NB4 (cell line): ENCODE measurements around the gene MBD5.

Experiments
- DNase-seq: peaks from one replicate; pipeline ENCODE4 v3.0.0; 2010; ENCODE audit warnings: low read depth
- H3K4me3 ChIP-seq: one replicate; pipeline ENCODE4 v1.5.1; 2011; ENCODE audit warnings: mild to moderate bottlenecking, low read depth, low read length, moderate library complexity
- MYC ChIP-seq: IDR thresholded peaks from 2 replicates; pipeline ENCODE4 v1.6.1; 2011; ENCODE audit warnings: low read depth, low read length
- POLR2A ChIP-seq: IDR thresholded peaks from 2 replicates; pipeline ENCODE4 v1.6.1; 2011; ENCODE audit warnings: mild to moderate bottlenecking; ENCODE audit not compliant: insufficient read length; ENCODE audit errors: extremely low read depth
- TF ChIP-seq, protein P1 (sequence below): IDR thresholded peaks from 2 replicates; pipeline ENCODE4 v1.6.1; 2011; ENCODE audit warnings: low read depth, low read length
- TF ChIP-seq, protein P2 (sequence below): IDR thresholded peaks from one replicate; pipeline ENCODE4 v1.5.1; 2012; ENCODE audit warnings: low read depth, low read length

The MBD5 gene

DNA sequence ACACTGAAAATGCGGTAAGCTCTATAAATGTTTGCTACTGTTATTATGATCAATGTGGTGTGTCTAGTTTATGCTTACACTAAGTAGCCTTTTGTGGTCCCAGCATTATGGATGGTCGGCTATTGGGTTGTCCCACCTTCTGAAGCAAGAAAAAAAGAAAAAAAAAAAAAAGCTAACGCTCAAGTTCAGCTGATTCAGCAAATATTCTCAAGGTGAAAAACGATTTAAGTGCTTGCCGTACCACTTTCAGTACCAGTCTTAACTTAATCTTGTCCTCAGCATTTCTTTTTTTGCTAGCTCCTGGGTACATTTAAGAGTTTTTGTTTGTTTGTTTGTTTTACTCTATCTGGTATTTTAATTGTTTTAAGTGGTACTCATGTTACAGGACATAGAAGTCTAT, 87.5 kb downstream of the MBD5 start:
- DNase-seq: no peak

DNA sequence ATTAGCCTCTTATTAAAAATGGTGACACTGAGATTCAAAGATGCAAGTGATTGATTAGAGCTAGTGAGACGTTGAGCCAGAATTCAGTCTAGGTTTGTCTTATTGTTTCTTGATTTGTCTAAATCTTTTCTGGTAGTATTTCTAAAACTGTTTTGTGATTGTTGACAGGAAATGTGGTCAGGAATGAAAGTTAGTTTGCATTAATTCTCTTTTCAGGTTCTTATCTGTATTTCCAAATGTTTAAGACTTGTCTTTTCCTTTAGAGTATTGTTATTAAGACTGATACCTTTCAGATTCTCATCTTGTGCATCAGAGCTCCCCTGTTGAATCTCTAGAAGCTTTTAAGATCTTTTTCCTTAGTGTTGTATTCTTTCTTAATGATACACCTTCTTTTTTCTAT, 89.3 kb downstream of the MBD5 start:
- H3K4me3 ChIP-seq: no peak overlapping the region
- TF ChIP-seq POLR2A (no peak), MYC (no peak)
- TF ChIP-seq, protein P1, sequence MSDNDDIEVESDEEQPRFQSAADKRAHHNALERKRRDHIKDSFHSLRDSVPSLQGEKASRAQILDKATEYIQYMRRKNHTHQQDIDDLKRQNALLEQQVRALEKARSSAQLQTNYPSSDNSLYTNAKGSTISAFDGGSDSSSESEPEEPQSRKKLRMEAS: no peak
- TF ChIP-seq, protein P2, sequence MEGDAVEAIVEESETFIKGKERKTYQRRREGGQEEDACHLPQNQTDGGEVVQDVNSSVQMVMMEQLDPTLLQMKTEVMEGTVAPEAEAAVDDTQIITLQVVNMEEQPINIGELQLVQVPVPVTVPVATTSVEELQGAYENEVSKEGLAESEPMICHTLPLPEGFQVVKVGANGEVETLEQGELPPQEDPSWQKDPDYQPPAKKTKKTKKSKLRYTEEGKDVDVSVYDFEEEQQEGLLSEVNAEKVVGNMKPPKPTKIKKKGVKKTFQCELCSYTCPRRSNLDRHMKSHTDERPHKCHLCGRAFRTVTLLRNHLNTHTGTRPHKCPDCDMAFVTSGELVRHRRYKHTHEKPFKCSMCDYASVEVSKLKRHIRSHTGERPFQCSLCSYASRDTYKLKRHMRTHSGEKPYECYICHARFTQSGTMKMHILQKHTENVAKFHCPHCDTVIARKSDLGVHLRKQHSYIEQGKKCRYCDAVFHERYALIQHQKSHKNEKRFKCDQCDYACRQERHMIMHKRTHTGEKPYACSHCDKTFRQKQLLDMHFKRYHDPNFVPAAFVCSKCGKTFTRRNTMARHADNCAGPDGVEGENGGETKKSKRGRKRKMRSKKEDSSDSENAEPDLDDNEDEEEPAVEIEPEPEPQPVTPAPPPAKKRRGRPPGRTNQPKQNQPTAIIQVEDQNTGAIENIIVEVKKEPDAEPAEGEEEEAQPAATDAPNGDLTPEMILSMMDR: no peak
- DNase-seq: no peak

More for the DNA sequence above, 87.5 kb downstream of the MBD5 start:
- H3K4me3 ChIP-seq: no peak overlapping the region
- TF ChIP-seq MYC: no peak
- TF ChIP-seq POLR2A: no peak
- TF ChIP-seq, protein P2: no peak
- TF ChIP-seq, protein P1: no peak

DNA sequence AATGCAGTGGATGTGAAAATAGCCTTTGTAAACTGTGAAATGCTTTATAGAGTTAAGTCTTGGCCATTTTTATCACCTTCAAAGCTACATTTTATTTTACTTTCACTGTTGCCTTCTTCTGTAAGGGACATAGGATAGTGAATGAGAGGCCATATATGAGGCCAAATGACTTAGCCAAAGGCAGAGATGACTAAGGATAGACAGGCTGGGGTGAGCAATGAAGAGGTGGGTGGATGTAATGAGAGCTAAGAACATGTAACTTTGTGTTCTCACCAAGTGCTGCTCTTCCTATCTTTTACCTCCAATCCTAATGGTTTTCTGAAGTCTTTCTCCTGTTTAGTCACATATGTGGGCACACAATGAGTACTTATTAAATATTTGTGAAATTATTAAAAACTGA, 101.9 kb downstream of the MBD5 start:
- no peak for DNase-seq
- TF ChIP-seq MYC: no peak
- TF ChIP-seq, protein P2: no peak
- no peak overlapping the region for H3K4me3 ChIP-seq

DNA sequence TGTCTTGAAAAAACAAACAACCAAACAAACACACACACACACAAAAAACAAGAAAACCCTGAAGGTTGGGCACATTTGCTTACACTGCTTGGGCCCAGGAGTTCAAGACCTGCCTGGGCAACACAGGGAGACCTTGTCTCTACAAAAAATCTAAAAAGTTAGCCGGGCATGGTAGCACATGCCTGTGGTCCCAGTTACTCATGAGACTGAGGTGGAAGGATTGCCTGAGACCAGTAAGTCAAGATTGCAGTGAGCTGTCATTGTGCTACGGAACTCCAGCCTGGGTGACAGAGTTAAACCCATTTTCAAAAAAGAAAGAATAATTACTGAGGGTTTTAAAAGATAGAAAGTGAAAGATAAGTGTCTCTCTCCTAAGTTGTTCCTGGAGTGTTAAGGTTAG, 103.4 kb downstream of the MBD5 start:
- TF ChIP-seq, protein P2: no peak
- TF ChIP-seq, protein P1: no peak
- TF ChIP-seq POLR2A (no peak), MYC (no peak)
- no peak for DNase-seq

DNA sequence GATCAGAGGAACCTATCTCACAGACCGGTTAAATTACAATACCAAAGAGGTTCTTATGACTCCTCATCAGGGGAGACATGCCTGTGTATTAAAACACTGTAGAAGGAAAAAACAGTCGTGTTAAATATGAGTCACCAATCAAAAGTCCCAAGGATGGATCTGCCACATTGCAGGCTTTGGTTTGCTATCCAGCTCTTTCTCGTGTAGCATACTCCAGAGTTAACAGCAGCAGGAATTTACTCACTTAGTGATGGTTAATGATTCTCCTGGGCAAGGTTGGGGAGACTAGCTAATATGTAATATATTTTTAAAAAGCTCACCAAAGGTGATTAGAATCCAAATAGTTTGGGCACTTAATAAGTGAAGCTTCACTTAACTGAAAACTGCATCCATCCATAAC, 109.7 kb downstream of the MBD5 start:
- TF ChIP-seq, protein P2: no peak
- TF ChIP-seq POLR2A (no peak), MYC (no peak)
- TF ChIP-seq, protein P1: no peak
- H3K4me3 ChIP-seq: no peak overlapping the region
- no peak for DNase-seq

More for the DNA sequence above, 103.4 kb downstream of the MBD5 start:
- no peak overlapping the region for H3K4me3 ChIP-seq

DNA sequence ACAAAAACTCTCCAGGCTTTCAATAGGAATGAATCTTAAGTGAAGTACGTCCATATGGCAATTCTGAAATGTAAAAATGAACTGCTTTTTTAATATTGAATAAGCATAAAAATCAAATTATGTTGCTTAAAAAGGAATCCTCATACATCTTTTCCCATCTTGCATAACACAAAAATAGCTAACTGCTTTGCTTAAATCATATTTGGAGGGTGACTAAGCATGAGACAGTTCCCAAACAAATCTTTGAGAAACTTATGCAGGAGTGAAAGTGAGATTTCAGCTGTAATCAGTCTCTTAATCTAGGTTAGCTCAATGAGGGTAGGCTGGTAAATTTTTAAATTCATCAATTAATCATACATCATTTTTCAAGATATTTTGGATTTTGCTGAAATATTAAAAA, 111.5 kb downstream of the MBD5 start:
- H3K4me3 ChIP-seq: no peak overlapping the region
- TF ChIP-seq MYC (no peak), POLR2A (no peak)
- TF ChIP-seq, protein P1: no peak
- no peak for DNase-seq
